HEK293T (cell line): ENCODE data around the gene ZNRD2.

Source experiments
- BHLHE40 ChIP-seq: fragments of 450-650 bp; IDR thresholded peaks from 2 replicates; pipeline ENCODE4 v1.6.1; 2016; ENCODE audit warnings: mild to moderate bottlenecking, moderate library complexity, borderline replicate concordance
- ELF4 ChIP-seq: fragments of 450-650 bp; IDR thresholded peaks from 2 replicates; pipeline ENCODE4 v1.6.1; 2017; ENCODE audit warnings: antibody characterized with exemption
- FOXA1 ChIP-seq: fragments of 450-650 bp; IDR thresholded peaks from 2 replicates; pipeline ENCODE4 v1.6.1; 2016; ENCODE audit warnings: mild to moderate bottlenecking
- FOXM1 ChIP-seq: fragments of 450-650 bp; IDR thresholded peaks from 2 replicates; pipeline ENCODE4 v1.6.1; 2017; ENCODE audit warnings: mild to moderate bottlenecking, borderline replicate concordance
- LEF1 ChIP-seq: fragments of 450-650 bp; IDR thresholded peaks from 2 replicates; pipeline ENCODE4 v1.6.1; 2017; ENCODE audit warnings: mild to moderate bottlenecking, borderline replicate concordance
- PKNOX1 ChIP-seq: fragments of 450-650 bp; IDR thresholded peaks from 2 replicates; pipeline ENCODE4 v1.6.1; 2016
- SP1 ChIP-seq: fragments of 450-650 bp; IDR thresholded peaks from 2 replicates; pipeline ENCODE4 v1.6.1; 2017
- SUZ12 ChIP-seq: fragments of 450-650 bp; IDR thresholded peaks from 2 replicates; pipeline ENCODE4 v1.6.1; 2016; ENCODE audit warnings: mild to moderate bottlenecking
- TARDBP ChIP-seq: fragments of 450-650 bp; IDR thresholded peaks from 2 replicates; pipeline ENCODE4 v1.6.1; 2016
- ZNF384 ChIP-seq: fragments of 450-650 bp; IDR thresholded peaks from 2 replicates; pipeline ENCODE4 v1.6.1; 2016

- TF ChIP-seq FOXA1, result no peak
- no peak for TF ChIP-seq BHLHE40
- no peak for TF ChIP-seq ELF4
- no peak for TF ChIP-seq TARDBP
- no peak for TF ChIP-seq FOXM1
- no peak for TF ChIP-seq LEF1
- no peak for TF ChIP-seq SUZ12
- no peak for TF ChIP-seq PKNOX1
- TF ChIP-seq SP1, result no peak
- TF ChIP-seq ZNF384, result no peak
Measured at GRCh38 chr11:65553301-65554001, 16.8 kb upstream of the ZNRD2 start.
